Cerebellar cortex (tissue), 1 donor: ENCODE results near the gene ADAMTS5.

ENCODE experiments used
- DNase-seq: peaks from one replicate; pipeline ENCODE4 v3.0.0-alpha.2; 2015; ENCODE audit warnings: low spot score

The ADAMTS5 gene

GRCh38 chr21:26967062-26967913 is at the start of gene ADAMTS5:
Gene ADAMTS5, minus strand, starts transcription at chr21:26967088. Its CDS starts 697 bp downstream, at chr21:26966391.
- DNase-seq, result peak; percentile 69

- DNase-seq, result no peak
Observed at GRCh38 chr21:27001526-27001925, 34.6 kb upstream of the ADAMTS5 start.

- no peak for DNase-seq
Observed at GRCh38 chr21:26983576-26983975, 16.7 kb upstream of the ADAMTS5 start.

GRCh38 chr21:26982767-26983166 is 15.9 kb upstream of the ADAMTS5 start:
- no peak for DNase-seq

- no peak for DNase-seq
Observed at GRCh38 chr21:26977746-26978145, 10.9 kb upstream of the ADAMTS5 start.

GRCh38 chr21:26973226-26973625 is 6.3 kb upstream of the ADAMTS5 start:
- no peak for DNase-seq

GRCh38 chr21:26972192-26972591 is 5.3 kb upstream of the ADAMTS5 start:
- no peak for DNase-seq

GRCh38 chr21:26969971-26970725 is 3.3 kb upstream of the ADAMTS5 start:
- no peak for DNase-seq

- no peak for DNase-seq
Observed at GRCh38 chr21:26966649-26967061, 233 bp downstream of the ADAMTS5 start.

- DNase-seq, result no peak
Observed at GRCh38 chr21:26965907-26966581, 844 bp downstream of the ADAMTS5 start.

GRCh38 chr21:26965040-26965906 is 1.6 kb downstream of the ADAMTS5 start:
- peak; percentile 82 for DNase-seq

- DNase-seq, result peak; percentile 75
Observed at GRCh38 chr21:26964170-26964778, 2.6 kb downstream of the ADAMTS5 start.

- no peak for DNase-seq
Observed at GRCh38 chr21:26962621-26963181, 4.2 kb downstream of the ADAMTS5 start.

GRCh38 chr21:26961698-26962097 is 5.2 kb downstream of the ADAMTS5 start:
- no peak for DNase-seq

GRCh38 chr21:26958788-26959187 is 8.1 kb downstream of the ADAMTS5 start:
- no peak for DNase-seq

GRCh38 chr21:26956813-26957212 is 10.1 kb downstream of the ADAMTS5 start:
- DNase-seq, result no peak

- no peak for DNase-seq
Observed at GRCh38 chr21:26956216-26956615, 10.7 kb downstream of the ADAMTS5 start.

GRCh38 chr21:26954662-26955121 is 12.2 kb downstream of the ADAMTS5 start:
- peak; percentile 53 for DNase-seq

GRCh38 chr21:26952374-26953066 is 14.4 kb downstream of the ADAMTS5 start:
- DNase-seq, result no peak

- DNase-seq, result no peak
Observed at GRCh38 chr21:26949830-26950229, 17.1 kb downstream of the ADAMTS5 start.
